HG03457 (cell line): Measurements from ENCODE around the gene OSBP.
A peak's percentile ranks its signal among the peaks of the same experiment; 100 is the strongest.
"Not testable (repeated sequence)": the region's sequence is repeated elsewhere in the genome, so short reads cannot be mapped to it uniquely, and the experiment has no call there.

Experiments
- ATAC-seq: cut with Tn5 transposase; IDR thresholded peaks from one replicate; pipeline ENCODE4 v1.9.1; 2021; ENCODE audit warnings: moderate number of reproducible peaks; ENCODE audit not compliant: unreplicated experiment

OSBP gene

GRCh38 chr11:59556115-59556916 lies 59.3 kb downstream of the OSBP start:
- no peak for ATAC-seq

DNA sequence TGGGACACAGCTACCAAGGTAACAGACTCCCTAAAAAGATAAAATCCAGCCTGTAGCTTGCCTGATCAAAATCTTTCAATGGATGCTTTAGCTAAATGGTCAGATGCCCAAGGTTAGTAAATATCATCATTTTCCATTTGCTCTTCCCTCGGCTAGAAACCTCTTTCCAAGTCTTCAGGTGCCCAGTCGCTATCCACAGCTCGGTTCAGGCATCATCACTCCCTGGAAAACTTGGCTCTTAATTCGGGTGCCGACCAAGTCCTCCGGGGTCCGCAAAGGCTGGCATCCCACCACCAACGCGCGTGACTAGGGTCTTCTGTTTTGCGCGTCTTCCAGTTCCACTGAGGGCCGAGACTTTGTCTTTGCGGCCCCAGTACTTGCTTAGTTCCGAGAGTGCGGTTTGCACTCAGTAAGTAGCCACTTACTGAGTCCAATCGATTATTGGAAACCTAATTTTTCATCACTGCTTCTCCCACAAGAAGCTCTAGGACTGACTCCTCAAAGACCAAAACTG lies 59.9 kb downstream of the OSBP start:
- ATAC-seq: no peak

DNA sequence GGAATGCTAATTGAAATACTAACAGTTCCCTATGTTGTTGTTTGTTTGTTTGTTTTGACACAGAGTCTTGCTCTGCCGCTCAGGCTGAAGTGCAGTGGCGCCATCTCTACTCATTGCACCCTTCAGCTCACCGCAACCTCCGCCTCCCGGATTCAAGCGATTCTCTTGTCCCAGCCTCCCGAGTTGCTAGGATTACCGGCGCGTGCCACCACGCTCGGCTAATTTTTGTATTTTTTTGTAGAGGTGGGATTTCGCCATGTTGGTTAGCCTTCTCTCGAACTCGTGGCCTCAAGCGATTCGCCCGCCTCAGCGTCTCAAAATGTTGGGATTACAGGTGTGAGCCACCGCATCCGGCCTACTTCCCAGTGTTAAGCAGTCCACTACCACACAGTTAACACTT lies 62.3 kb downstream of the OSBP start:
- no peak for ATAC-seq

GRCh38 chr11:59552844-59553243 lies 62.7 kb downstream of the OSBP start:
- ATAC-seq: no peak

DNA sequence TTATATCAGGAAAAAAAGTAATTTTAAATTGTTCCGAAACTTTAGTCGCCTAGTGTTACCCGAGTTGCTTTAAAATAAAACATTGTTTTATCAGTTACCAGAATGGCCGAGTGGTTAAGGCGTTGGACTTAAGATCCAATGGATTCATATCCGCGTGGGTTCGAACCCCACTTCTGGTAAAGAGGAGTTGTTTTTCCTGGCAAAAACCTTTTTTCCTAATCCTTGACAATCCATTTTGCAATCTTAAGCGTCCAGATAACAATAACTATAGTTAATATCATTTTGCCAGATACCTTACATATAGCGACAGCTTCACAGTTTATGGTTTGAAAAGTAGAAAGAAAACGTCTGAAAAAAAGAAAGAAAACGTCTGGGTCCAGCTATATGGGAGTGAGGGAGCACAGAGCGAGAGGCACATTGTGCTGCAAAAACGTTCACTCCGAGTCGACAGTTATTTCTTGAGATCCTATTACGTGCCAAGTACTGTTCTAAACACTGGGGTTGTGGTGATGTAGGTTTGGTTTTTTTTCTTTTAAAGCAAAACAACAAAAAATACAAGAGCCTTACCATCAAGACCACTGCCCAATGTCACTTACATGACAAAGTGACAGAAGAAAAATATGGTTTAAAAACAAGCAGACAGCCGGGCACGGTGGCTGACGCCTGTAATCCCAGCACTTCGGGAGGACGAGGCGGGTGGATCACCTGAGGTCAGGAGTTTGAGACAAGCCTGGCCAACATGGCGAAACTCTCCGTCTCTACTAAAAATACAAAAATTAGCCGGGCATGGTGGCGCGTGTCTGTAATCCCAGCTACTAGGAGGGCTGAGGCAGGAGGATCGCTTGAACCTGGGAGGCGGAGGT lies 63.7 kb downstream of the OSBP start:
- no peak for ATAC-seq

- peak; percentile 30 for ATAC-seq
Measured at GRCh38 chr11:59550842-59551658, 64.5 kb downstream of the OSBP start.

- peak; percentile 86 for ATAC-seq
Measured at GRCh38 chr11:59550368-59550841, 65.2 kb downstream of the OSBP start.

DNA sequence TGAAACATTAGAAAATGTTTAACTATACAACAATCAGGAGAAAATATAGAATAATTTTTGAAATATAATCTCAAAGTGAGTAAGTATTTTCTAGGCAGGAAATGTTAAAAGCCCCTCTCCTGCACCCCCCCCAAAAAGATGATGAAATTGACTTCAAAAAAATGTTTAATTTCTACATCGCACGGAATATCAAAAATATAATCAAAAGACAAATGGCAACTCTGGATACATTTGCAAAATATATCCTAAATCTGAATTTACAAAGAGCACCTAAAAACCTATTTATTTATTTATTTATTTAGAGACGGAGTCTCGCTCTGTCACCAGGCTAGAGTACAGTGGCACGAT lies 67.3 kb downstream of the OSBP start:
- ATAC-seq: no peak

DNA sequence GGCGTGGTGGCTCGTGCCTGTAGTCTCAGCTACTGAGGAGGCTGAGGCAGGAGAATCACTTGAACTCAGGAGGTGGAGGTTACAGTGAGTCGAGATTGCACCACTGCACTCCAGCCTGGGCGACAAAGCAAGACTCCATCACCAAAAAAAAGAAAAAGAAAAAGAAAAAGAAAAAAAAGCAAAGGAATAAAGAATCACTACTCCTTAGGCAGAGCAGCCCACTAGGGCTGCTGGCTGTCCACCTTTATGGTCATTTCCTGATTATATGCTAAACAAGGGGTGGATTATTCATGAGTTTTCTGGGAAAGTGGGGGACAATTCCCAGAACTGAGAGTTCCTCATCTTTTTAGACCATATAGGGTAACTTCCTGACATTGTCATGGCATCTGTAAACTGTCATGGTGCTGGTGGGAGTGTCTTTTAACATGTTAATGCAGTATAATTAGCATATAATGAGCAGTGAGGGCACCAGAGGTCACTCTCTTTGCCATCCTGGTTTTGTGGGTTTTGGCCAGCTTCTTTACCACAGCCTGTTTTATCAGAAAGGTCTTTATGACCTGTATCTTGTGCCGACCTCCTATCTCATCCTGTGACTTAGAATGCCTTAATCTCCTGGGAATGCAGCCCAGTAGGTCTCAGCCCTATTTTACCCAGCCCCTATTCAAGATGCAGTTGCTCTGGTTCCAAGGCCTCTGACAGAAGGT lies 67.8 kb downstream of the OSBP start:
- ATAC-seq: not testable (repeated sequence)

DNA sequence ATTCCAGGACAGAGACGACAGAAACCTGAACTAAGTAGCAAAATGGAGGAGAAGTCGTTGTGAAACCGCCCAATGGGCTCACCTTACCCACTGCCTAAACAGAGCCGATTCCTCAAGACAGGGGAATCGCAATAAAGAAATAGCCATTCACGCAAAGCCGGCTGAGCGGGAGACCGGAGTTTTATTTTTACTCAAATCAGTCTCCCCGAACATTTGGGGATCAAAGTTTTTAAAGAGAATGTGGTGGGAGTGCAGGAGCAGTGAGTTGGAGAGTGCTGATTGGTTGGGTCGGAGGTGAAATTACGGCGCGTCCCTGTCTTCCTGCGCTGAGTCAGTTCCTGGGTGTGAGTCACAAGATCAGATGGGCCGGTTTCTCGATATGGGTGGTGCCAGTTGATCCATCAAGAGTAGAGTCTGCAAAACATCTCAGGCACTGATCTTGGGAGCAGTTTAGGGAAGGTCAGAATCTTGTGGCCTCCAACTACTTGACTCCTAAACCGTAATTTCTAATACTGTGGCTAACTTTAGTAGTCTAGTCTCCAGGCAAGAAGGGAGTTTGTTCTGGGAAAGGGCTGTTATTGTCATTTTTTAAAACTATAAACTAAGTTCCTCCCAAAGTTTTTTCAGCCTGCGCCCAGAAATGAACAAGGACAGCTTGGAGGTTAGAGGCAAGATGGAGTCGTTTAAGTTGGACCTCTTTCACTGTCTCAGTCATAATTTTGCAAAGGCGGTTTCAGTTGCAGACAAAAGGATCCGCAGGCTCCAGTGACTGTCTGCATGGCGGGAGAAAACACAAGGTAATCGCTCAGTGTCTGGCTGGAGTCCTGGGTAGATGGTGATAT lies 70.2 kb downstream of the OSBP start:
- ATAC-seq: no peak

DNA sequence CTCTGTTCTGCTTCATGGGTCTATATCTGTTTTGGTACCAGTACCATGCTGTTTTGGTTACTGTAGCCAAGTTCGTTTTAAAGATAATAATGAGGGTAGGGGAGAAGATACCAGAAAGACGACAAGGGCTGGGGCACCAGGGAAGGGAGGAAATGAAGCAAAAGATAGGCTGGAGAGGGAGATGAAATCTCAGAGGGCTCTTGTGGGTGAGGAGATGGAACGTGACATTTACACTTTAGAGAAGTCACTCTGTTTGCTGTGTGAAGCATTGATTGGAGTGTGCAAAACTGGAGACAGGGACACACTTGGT lies 70.8 kb downstream of the OSBP start:
- no peak for ATAC-seq

DNA sequence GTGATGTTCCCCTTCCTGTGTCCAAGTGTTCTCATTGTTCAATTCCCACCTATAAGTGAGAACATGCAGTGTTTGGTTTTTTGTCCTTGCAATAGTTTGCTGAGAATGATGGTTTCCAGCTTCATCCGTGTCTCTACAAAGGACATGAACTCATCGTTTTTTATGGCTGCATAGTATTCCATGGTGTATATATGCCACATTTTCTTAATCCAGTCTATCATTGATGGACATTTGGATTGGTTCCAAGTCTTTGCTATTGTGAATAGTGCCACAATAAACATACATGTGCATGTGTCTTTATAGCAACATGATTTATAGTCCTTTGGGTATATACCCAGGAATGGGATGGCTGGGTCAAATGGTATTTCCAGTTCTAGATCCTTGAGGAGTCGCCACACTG lies 71.9 kb downstream of the OSBP start:
- ATAC-seq: not testable (repeated sequence)

DNA sequence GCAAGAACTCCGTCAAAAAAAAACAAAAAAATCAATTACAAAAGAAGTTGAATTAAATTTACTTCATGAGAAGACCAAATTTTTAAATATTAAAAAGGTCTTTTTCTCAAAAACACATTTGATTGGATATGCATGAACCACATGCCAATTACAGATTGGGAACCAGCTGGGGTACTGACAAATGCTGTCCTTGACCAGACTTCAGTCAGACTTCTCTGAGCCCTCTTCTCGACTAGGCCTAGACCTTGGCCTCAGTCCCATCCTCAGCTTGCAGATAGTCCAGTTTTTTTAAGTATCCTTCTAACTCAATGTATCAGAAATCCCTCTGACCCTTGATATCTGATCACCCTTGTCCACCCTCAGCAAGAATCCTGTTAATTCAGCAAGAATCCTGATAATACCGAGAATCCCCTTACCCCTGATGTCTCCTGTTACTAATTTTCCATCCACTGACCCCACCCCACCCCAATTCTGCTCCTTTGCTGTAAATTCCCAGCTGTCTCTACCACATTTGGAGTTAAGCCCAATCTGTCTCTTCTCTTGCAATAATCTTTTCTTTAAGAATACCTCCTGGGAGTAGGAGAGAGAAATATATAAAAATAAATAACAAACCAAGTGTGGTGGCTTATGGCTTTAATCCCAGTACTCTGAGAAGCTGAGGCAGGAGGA lies 73.3 kb downstream of the OSBP start:
- ATAC-seq: no peak

GRCh38 chr11:59534676-59535075 lies 80.9 kb downstream of the OSBP start:
- no peak for ATAC-seq

GRCh38 chr11:59532620-59533019 lies 83.0 kb downstream of the OSBP start:
- no peak for ATAC-seq

- ATAC-seq: no peak
Measured at GRCh38 chr11:59528711-59529110, 86.9 kb downstream of the OSBP start.
